Hematopoietic multipotent progenitor cell treated with erythropoietin and hydrocortisone succinate and interleukin-3 and kit ligand, for 17 days (in vitro differentiated cells): Measurements from ENCODE around the gene DSCAML1.
"Not testable (repeated sequence)": the region's sequence is repeated elsewhere in the genome, so short reads cannot be mapped to it uniquely, and the experiment has no call there.

Experiments used
- DNase-seq: peaks from one replicate; pipeline ENCODE4 v3.0.0-alpha.2; 2015; ENCODE audit warnings: low spot score

DSCAML1 gene

GRCh38 chr11:117405898-117406297 is 391.1 kb downstream of the DSCAML1 start:
- not testable (repeated sequence) for DNase-seq

GRCh38 chr11:117399100-117399840 is 397.7 kb downstream of the DSCAML1 start:
- not testable (repeated sequence) for DNase-seq

- not testable (repeated sequence) for DNase-seq
Measured at GRCh38 chr11:117398618-117399017, 398.4 kb downstream of the DSCAML1 start.

- no peak for DNase-seq
Measured at GRCh38 chr11:117396970-117397369, 400.0 kb downstream of the DSCAML1 start.

GRCh38 chr11:117395476-117395875 is 401.5 kb downstream of the DSCAML1 start:
- no peak for DNase-seq

- no peak for DNase-seq
Measured at GRCh38 chr11:117394221-117394925, 402.6 kb downstream of the DSCAML1 start.

GRCh38 chr11:117392979-117393378 is 404.0 kb downstream of the DSCAML1 start:
- DNase-seq, result no peak

- DNase-seq, result no peak
Measured at GRCh38 chr11:117392001-117392690, 404.9 kb downstream of the DSCAML1 start.

GRCh38 chr11:117391181-117391580 is 405.8 kb downstream of the DSCAML1 start:
- DNase-seq, result no peak

GRCh38 chr11:117390743-117391142 is 406.3 kb downstream of the DSCAML1 start:
- no peak for DNase-seq

GRCh38 chr11:117387992-117388755 is 408.8 kb downstream of the DSCAML1 start:
- DNase-seq, result no peak

GRCh38 chr11:117385906-117386305 is 411.1 kb downstream of the DSCAML1 start:
- DNase-seq, result no peak

GRCh38 chr11:117385471-117385870 is 411.5 kb downstream of the DSCAML1 start:
- no peak for DNase-seq

GRCh38 chr11:117384045-117384444 is 413.0 kb downstream of the DSCAML1 start:
- no peak for DNase-seq

- DNase-seq, result no peak
Measured at GRCh38 chr11:117382746-117383145, 414.3 kb downstream of the DSCAML1 start.

GRCh38 chr11:117381481-117382387 is 415.3 kb downstream of the DSCAML1 start:
- no peak for DNase-seq

GRCh38 chr11:117380676-117381075 is 416.3 kb downstream of the DSCAML1 start:
- DNase-seq, result no peak

GRCh38 chr11:117378976-117379865 is 417.8 kb downstream of the DSCAML1 start:
- no peak for DNase-seq
